ENCODE data around the gene PELI1. TPM values are rescaled to one million over a fixed set of nuclear protein-coding genes. Genes with fewer than 3 reads are reported as not detected.

The PELI1 gene
- total and polyA plus RNA-seq, 2 donors from 2014 or later = 4.6 to 36.9 TPM

DNA sequence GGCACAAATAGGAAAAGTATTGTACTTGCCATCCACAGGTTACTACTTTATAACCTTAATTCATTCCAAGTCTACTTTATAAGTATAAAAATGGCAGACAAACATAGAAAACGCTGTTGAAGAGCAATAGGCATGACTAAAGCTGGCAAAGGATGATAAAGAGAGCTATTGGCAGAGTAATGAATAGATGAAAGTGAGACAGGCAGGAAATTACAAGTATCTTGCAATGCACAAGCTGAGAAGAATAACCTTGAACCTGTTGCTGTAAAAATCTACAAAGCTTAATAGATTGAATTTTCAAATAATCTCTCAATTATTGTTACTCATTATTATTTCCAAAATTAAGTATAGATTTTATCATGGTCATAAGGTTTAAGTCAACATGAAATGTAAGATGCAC, 8.8 kb downstream of the PELI1 start:
- intact Hi-C loops (cut with DNase I) = no loop called here
- FAIRE-seq = no peak
- TF ChIP-seq, protein P1, sequence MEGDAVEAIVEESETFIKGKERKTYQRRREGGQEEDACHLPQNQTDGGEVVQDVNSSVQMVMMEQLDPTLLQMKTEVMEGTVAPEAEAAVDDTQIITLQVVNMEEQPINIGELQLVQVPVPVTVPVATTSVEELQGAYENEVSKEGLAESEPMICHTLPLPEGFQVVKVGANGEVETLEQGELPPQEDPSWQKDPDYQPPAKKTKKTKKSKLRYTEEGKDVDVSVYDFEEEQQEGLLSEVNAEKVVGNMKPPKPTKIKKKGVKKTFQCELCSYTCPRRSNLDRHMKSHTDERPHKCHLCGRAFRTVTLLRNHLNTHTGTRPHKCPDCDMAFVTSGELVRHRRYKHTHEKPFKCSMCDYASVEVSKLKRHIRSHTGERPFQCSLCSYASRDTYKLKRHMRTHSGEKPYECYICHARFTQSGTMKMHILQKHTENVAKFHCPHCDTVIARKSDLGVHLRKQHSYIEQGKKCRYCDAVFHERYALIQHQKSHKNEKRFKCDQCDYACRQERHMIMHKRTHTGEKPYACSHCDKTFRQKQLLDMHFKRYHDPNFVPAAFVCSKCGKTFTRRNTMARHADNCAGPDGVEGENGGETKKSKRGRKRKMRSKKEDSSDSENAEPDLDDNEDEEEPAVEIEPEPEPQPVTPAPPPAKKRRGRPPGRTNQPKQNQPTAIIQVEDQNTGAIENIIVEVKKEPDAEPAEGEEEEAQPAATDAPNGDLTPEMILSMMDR (IDR thresholded peaks at IDR 0.05; ENCODE audit: borderline replicate concordance, extremely low read depth, insufficient read depth) = no peak
- Histone ChIP-seq H3K36me3 (ENCODE audit: control insufficient read depth in 2 of 3, insufficient read depth in 3 of 3, low read length in 3 of 3) (no peaks in the 10 kb centered on the region), H3K4me1 (ENCODE audit: control insufficient read depth in 2 of 3, insufficient read depth in 2 of 3, low read depth in 1 of 3, low read length in 3 of 3) (peaks cover 0 to 2% (median 0%) of the 10 kb centered on the region in 3 donors), H3K27me3 (ENCODE audit: control insufficient read depth, insufficient read depth, low read length) (no peaks in the 10 kb centered on the region), H3K27ac (ENCODE audit: low read depth in 2 of 2, low read length in 2 of 2) (no peak overlapping the region), H3K9ac (ENCODE audit: low read length in 3 of 3) (no peak overlapping the region), H3K9me3 (ENCODE audit: control insufficient read depth in 2 of 3, insufficient read depth in 1 of 3, low read length in 3 of 3) (no peaks in the 10 kb centered on the region), H3K4me3 (ENCODE audit: low read length in 3 of 3) (no peak overlapping the region)
- DNase-seq = no peak

DNA sequence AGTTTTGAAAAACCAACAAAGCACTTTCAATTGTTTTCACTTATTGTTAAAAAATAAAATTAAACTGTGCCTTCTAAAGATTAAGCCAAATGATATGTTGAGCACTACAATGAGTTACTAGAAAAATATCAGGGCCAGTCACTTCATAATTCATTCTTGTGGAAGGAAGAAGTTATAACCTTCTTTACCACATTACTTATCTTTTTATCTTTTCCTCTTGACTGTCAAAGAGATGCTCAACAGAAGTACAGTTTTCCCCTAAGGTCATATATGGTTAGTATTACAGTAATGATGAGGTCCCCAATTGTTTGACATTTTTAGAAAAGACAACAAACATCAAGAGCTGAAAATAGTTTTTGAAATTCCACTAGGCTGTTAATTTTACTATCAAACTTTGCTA, 9.4 kb downstream of the PELI1 start:
- peaks cover 0 to 2% (median 0%) of the 10 kb centered on the region in 3 donors for H3K4me1 ChIP-seq (ENCODE audit: control insufficient read depth in 2 of 3, insufficient read depth in 2 of 3, low read depth in 1 of 3, low read length in 3 of 3)

DNA sequence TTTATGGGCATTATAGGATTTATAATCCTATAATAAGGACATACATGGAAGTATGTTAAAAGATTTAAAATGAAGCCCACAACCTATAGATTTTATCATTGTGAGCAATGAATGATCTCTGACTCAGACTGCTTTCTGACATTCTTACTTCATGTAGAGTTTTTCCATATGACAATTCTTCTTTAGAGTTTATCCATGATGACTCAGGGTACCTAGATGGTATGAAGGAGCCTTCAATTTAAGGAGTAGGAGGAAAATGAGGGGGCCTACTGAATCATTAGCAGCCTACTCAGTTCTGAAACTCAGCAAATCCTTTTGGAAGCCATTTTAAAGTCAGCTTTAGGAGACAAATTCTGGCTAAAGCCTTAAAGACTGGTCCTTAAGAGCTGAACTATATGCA, 10.4 kb downstream of the PELI1 start:
- peaks cover 0 to 2% (median 0%) of the 10 kb centered on the region in 3 donors for H3K4me1 ChIP-seq (ENCODE audit: control insufficient read depth in 2 of 3, insufficient read depth in 2 of 3, low read depth in 1 of 3, low read length in 3 of 3)
- intact Hi-C loops (cut with DNase I) = no loop called here

More for the DNA sequence above, 9.4 kb downstream of the PELI1 start:
- Histone ChIP-seq H3K4me3 (ENCODE audit: low read length in 3 of 3) (no peak overlapping the region), H3K27ac (ENCODE audit: low read depth in 2 of 2, low read length in 2 of 2) (no peak overlapping the region), H3K9me3 (ENCODE audit: control insufficient read depth in 2 of 3, insufficient read depth in 1 of 3, low read length in 3 of 3) (no peaks in the 10 kb centered on the region), H3K9ac (ENCODE audit: low read length in 3 of 3) (no peak overlapping the region), H3K36me3 (ENCODE audit: control insufficient read depth in 2 of 3, insufficient read depth in 3 of 3, low read length in 3 of 3) (no peaks in the 10 kb centered on the region), H3K27me3 (ENCODE audit: control insufficient read depth, insufficient read depth, low read length) (no peaks in the 10 kb centered on the region)
- intact Hi-C loops (cut with DNase I) = no loop called here
- TF ChIP-seq, protein P1 (IDR thresholded peaks at IDR 0.05; ENCODE audit: borderline replicate concordance, extremely low read depth, insufficient read depth) = no peak
- DNase-seq = no peak
- FAIRE-seq = no peak

More for the DNA sequence above, 10.4 kb downstream of the PELI1 start:
- H3K36me3 ChIP-seq (ENCODE audit: control insufficient read depth in 2 of 3, insufficient read depth in 3 of 3, low read length in 3 of 3) = no peaks in the 10 kb centered on the region
- H3K4me3 ChIP-seq (ENCODE audit: low read length in 3 of 3) = no peak overlapping the region
- DNase-seq (no peak), FAIRE-seq (no peak)
- H3K9me3 ChIP-seq (ENCODE audit: control insufficient read depth in 2 of 3, insufficient read depth in 1 of 3, low read length in 3 of 3) = no peaks in the 10 kb centered on the region
- H3K27me3 ChIP-seq (ENCODE audit: control insufficient read depth, insufficient read depth, low read length) = no peaks in the 10 kb centered on the region
- H3K9ac ChIP-seq (ENCODE audit: low read length in 3 of 3) = no peak overlapping the region
- no peak overlapping the region for H3K27ac ChIP-seq (ENCODE audit: low read depth in 2 of 2, low read length in 2 of 2)
- TF ChIP-seq, protein P1 (IDR thresholded peaks at IDR 0.05; ENCODE audit: borderline replicate concordance, extremely low read depth, insufficient read depth) = no peak
